Thyroid gland (tissue), 4 donors: Measurements from ENCODE around the gene UBE2O. TPM values are rescaled to one million over a fixed set of nuclear protein-coding genes. Genes with fewer than 3 reads are reported as not detected.
A peak's percentile ranks its signal among the peaks of the same experiment; 100 is the strongest.

ENCODE experiments used
- DNase-seq, 2 donors: peaks; one replicate each; pipeline ENCODE4 v3.0.0-alpha.2; 2019
- H3K27ac ChIP-seq, 3 donors: fragments of 200-600 bp; sonication (generic); 1 replicate in 2 of 3; 2 replicates in 1 of 3; pipeline ENCODE4 v1.5.1; 2016 to 2019; ENCODE audit warnings: mild to moderate bottlenecking in 1 of 3, moderate library complexity in 1 of 3
- H3K27me3 ChIP-seq: fragments of 200-600 bp; sonication (generic); one replicate; pipeline ENCODE4 v1.5.1; 2019
- H3K36me3 ChIP-seq, 2 donors: fragments of 200-600 bp; sonication (generic); one replicate each; pipeline ENCODE4 v1.5.1; 2016 to 2019
- H3K4me1 ChIP-seq, 2 donors: fragments of 200-600 bp; sonication (generic); one replicate each; pipeline ENCODE4 v1.5.1; 2017 to 2019
- H3K4me3 ChIP-seq, 3 donors: fragments of 200-600 bp; sonication (generic); replicated peaks in 1 of 3; 1 replicate in 2 of 3; 2 replicates in 1 of 3; pipeline ENCODE4 v1.5.1; 2016; ENCODE audit warnings: mild to moderate bottlenecking in 1 of 3
- H3K9me3 ChIP-seq: fragments of 200-600 bp; sonication (generic); one replicate; pipeline ENCODE4 v1.5.1; 2017
- POLR2A ChIP-seq, 2 donors: fragments of 450-650 bp; IDR thresholded peaks; one replicate each; pipeline ENCODE4 v1.6.1; 2017; ENCODE audit warnings: antibody characterized with exemption in 2 of 2, mild to moderate bottlenecking in 2 of 2, moderate library complexity in 1 of 2
- WGBS, 2 donors: methylation state at CpG; one replicate each; pipeline ENCODE4 v1.1.5; 2017; 5-methylcytosine and 5-hydroxymethylcytosine counted together
- intact Hi-C: fragments of 100-400 bp; cut with DNase I; formaldehyde crosslinking; loops from one replicate; pipeline ENCODE4 v1.15.1; 2023
- total RNA-seq, 4 donors: library from RNA; depleted of rRNA; stranded (reverse); fragments of >200 nt; gene quantifications; one replicate each; pipeline ENCODE4 v1.2.3, GENCODE V29; 2016
- TF ChIP-seq, protein P1 (sequence below), 6 experiments: fragments of 200-600 bp in 3 of 6; fragments of 450-650 bp in 3 of 6; sonication (generic) in 3 of 6; IDR thresholded peaks; one replicate each; pipeline ENCODE4 v1.5.1; 2016 to 2019; ENCODE audit warnings: antibody characterized with exemption in 6 of 6, mild to moderate bottlenecking in 2 of 6, inconsistent platforms in 1 of 6, moderate library complexity in 1 of 6

Gene UBE2O
- total RNA-seq, 4 donors from 2014 or later = 26.3 to 47.9 (median 37.3) TPM

DNA sequence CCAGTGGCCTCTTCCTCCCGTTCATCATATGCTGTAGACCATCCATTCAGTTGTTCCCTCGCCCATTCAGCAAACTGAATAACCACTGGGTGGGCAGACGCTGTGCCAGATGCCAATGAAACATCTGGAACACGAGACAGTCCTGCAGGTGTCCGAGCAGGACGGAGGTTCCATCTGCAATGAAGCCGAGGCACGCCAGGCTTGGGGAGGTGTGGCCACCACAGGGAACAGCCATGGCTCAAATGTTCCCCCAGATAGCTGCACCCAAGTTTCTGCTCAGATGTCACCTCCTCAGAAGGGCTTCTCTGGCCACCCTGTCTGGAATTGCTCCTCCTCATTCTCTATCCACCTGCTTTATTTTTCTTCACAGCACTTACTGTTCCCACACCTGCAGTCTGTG lies 30.5 kb downstream of the UBE2O start:
- TF ChIP-seq POLR2A (IDR thresholded peaks at IDR 0.05) = no peak
- TF ChIP-seq, protein P1, sequence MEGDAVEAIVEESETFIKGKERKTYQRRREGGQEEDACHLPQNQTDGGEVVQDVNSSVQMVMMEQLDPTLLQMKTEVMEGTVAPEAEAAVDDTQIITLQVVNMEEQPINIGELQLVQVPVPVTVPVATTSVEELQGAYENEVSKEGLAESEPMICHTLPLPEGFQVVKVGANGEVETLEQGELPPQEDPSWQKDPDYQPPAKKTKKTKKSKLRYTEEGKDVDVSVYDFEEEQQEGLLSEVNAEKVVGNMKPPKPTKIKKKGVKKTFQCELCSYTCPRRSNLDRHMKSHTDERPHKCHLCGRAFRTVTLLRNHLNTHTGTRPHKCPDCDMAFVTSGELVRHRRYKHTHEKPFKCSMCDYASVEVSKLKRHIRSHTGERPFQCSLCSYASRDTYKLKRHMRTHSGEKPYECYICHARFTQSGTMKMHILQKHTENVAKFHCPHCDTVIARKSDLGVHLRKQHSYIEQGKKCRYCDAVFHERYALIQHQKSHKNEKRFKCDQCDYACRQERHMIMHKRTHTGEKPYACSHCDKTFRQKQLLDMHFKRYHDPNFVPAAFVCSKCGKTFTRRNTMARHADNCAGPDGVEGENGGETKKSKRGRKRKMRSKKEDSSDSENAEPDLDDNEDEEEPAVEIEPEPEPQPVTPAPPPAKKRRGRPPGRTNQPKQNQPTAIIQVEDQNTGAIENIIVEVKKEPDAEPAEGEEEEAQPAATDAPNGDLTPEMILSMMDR (IDR thresholded peaks at IDR 0.05) = no peak
- DNase-seq = no peak
- intact Hi-C loops = no loop called here
- H3K9me3 ChIP-seq = no peaks in the 10 kb centered on the region
- H3K27me3 ChIP-seq = no peaks in the 10 kb centered on the region
- H3K36me3 ChIP-seq = no peaks in the 10 kb centered on the region
- H3K4me1 ChIP-seq = peaks cover 31 to 45% of the 10 kb centered on the region in 2 donors
- H3K4me3 ChIP-seq = no peak overlapping the region
- WGBS, 2 donors = 98% methylated on average over 8 of the region's 8 CpGs
- H3K27ac ChIP-seq = no peak overlapping the region

- no peak for TF ChIP-seq POLR2A (IDR thresholded peaks at IDR 0.05)
- TF ChIP-seq, protein P1 (IDR thresholded peaks at IDR 0.05) = no peak
- no peak for DNase-seq
- H3K27me3 ChIP-seq = no peaks in the 10 kb centered on the region
- no peaks in the 10 kb centered on the region for H3K36me3 ChIP-seq
- intact Hi-C loops = no loop called here
- H3K9me3 ChIP-seq = no peaks in the 10 kb centered on the region
- peak overlapping the region in 2 of 3 donors; percentile 60 to 62 for H3K27ac ChIP-seq
- 57 to 73% methylated on average over 7 of the region's 7 CpGs for WGBS, 2 donors
- peaks cover 41 to 51% of the 10 kb centered on the region in 2 donors for H3K4me1 ChIP-seq
- H3K4me3 ChIP-seq = no peak overlapping the region
Observed at GRCh38 chr17:76421044-76421407, 31.9 kb downstream of the UBE2O start.

DNA sequence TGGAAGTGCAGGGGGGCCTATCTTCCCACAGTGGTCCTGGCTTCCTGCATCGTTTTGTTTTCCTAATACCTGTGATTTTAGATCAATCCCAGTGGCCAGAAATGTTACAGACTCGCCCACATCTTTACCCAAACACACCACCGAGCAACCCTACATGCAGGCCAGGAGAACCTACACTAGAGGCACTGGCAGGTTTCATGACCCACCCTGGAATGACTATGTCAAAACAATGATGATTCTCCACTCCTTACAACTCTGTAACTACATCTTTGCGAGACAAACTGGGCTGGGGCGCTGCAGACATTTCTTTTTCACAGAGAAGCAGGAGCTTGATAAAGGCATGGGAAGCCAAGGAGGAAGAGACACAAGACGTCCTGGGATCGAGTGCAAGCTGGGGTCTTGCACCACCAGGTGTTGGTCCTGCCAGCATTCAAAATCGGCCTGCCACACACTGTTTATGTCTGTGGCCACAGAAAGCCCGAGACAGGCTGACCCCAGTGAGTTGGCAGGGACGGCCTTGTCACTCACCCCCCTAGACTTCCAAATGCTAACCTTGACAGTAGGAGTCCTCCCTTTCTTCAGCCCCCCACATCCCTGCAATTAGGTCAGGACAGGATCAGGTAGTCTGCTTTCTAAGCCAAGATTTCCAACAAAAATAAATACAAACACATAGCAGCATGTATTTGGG lies 32.5 kb downstream of the UBE2O start:
- no peak for DNase-seq
- intact Hi-C loops = no loop called here
- no peak for TF ChIP-seq POLR2A (IDR thresholded peaks at IDR 0.05)
- TF ChIP-seq, protein P1 (IDR thresholded peaks at IDR 0.05) = peak in 1 of 6 experiments; percentile 1
- Histone ChIP-seq H3K4me1 (peaks cover 40 to 52% of the 10 kb centered on the region in 2 donors), H3K27me3 (no peaks in the 10 kb centered on the region), H3K36me3 (no peaks in the 10 kb centered on the region), H3K4me3 (no peak overlapping the region), H3K27ac (peak overlapping the region; percentile 46 to 62 (median 60)), H3K9me3 (no peaks in the 10 kb centered on the region)
- WGBS, 2 donors = 68 to 72% methylated on average over 8 to 10 of the region's 10 CpGs

DNA sequence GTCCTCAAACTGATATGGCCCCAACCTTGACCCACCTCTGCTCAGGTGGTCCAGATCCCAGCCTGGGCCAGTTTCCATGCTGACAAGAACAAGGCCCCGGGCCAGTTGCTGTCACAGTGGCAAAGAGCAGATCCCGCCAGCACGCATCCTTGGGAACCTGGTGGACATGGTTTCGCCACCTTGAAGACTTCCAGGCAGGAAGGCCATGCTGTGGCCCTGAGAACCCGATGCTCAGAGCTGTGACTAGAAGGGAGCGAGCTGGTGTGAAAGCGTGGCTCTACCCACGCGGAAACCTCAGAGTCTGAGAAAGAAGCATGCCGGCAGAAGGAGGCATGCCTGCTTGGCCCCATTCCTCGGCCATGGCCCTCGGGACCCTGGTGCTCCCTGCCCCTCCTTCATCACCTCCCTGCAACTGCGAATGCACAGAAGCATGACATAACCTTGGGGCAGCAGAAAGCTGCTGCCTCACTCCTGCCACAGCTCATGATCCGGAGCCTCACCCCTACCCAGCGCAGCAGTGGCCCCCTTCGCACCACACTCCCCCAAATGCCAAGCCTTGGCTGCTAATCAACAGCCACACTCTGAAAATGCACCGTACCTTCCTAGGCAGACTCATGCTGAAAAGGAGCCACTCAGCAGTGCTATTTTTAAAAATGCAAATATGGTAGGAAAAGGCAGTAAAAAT lies 33.2 kb downstream of the UBE2O start:
- intact Hi-C loops = no loop called here
- 46 to 68% methylated on average over 14 of the region's 17 CpGs for WGBS, 2 donors
- Histone ChIP-seq H3K4me3 (no peak overlapping the region), H3K9me3 (no peaks in the 10 kb centered on the region), H3K36me3 (no peaks in the 10 kb centered on the region), H3K4me1 (peaks cover 41 to 60% of the 10 kb centered on the region in 2 donors), H3K27me3 (no peaks in the 10 kb centered on the region), H3K27ac (peak overlapping the region; percentile 56 to 62 (median 60))
- no peak for TF ChIP-seq POLR2A (IDR thresholded peaks at IDR 0.05)
- TF ChIP-seq, protein P1 (IDR thresholded peaks at IDR 0.05) = no peak
- peak; percentile 54 to 73 for DNase-seq
